GM19463 (cell line): Measurements from ENCODE around the gene TPM2.

Source experiments
- ATAC-seq: cut with Tn5 transposase; IDR thresholded peaks from one replicate; pipeline ENCODE4 v1.9.1; 2021; ENCODE audit warnings: mild to moderate bottlenecking, moderate library complexity; ENCODE audit not compliant: unreplicated experiment

TPM2 gene

GRCh38 chr9:35636135-35636876 lies 53.4 kb downstream of the TPM2 start:
- no peak for ATAC-seq

GRCh38 chr9:35635730-35636129 lies 54.0 kb downstream of the TPM2 start:
- ATAC-seq = no peak
